Inflammatory macrophage treated with lipopolysaccharide for 4 hours (primary cell): ENCODE measurements around the gene CHCT1.
"Not testable (repeated sequence)": the region's sequence is repeated elsewhere in the genome, so short reads cannot be mapped to it uniquely, and the experiment has no call there.

Experiments
- DNase-seq: peaks from one replicate; pipeline ENCODE4 v3.0.0-alpha.2; 2020

CHCT1 gene

GRCh38 chr17:60422162-60422665 lies at the start of gene CHCT1:
Gene CHCT1 (plus strand): TSS chr17:60422489. CDS start chr17:60422593, 104 bp downstream.
- peak; percentile 26 for DNase-seq

- no peak for DNase-seq
These were observed 49.4 kb upstream of the CHCT1 start for GRCh38 chr17:60372790-60373483.

GRCh38 chr17:60378187-60378586 lies 44.1 kb upstream of the CHCT1 start:
- not testable (repeated sequence) for DNase-seq

GRCh38 chr17:60379461-60379860 lies 42.8 kb upstream of the CHCT1 start:
- not testable (repeated sequence) for DNase-seq

- DNase-seq = no peak
These were observed 40.3 kb upstream of the CHCT1 start for GRCh38 chr17:60381958-60382357.

GRCh38 chr17:60383379-60383778 lies 38.9 kb upstream of the CHCT1 start:
- DNase-seq = no peak

GRCh38 chr17:60384921-60385320 lies 37.4 kb upstream of the CHCT1 start:
- not testable (repeated sequence) for DNase-seq

- peak; percentile 33 for DNase-seq
These were observed 35.9 kb upstream of the CHCT1 start for GRCh38 chr17:60386147-60387058.

- no peak for DNase-seq
These were observed 34.6 kb upstream of the CHCT1 start for GRCh38 chr17:60387666-60388065.

- DNase-seq = no peak
These were observed 33.5 kb upstream of the CHCT1 start for GRCh38 chr17:60388742-60389141.

- DNase-seq = peak; percentile 61
These were observed 32.1 kb upstream of the CHCT1 start for GRCh38 chr17:60390186-60390585.

GRCh38 chr17:60390925-60391470 lies 31.3 kb upstream of the CHCT1 start:
- peak; percentile 28 for DNase-seq

GRCh38 chr17:60391471-60392041 lies 30.7 kb upstream of the CHCT1 start:
- no peak for DNase-seq

- DNase-seq = peak; percentile 97
These were observed 30.0 kb upstream of the CHCT1 start, which contains the start of gene USP32 for GRCh38 chr17:60392042-60392844. Gene USP32 (minus strand): TSS chr17:60392133. CDS start chr17:60391939, 194 bp downstream.

GRCh38 chr17:60392845-60393702 lies 29.2 kb upstream of the CHCT1 start:
- DNase-seq = peak; percentile 89

GRCh38 chr17:60393840-60394723 lies 28.2 kb upstream of the CHCT1 start:
- peak; percentile 77 for DNase-seq

GRCh38 chr17:60395508-60396065 lies 26.7 kb upstream of the CHCT1 start:
- peak; percentile 90 for DNase-seq

GRCh38 chr17:60396412-60396811 lies 25.9 kb upstream of the CHCT1 start:
- no peak for DNase-seq

GRCh38 chr17:60398227-60398959 lies 23.9 kb upstream of the CHCT1 start:
- DNase-seq = peak; percentile 94
